Skeletal muscle satellite cell (primary cell): ENCODE results near the gene CPB2.

Experiments used
- H3K27me3 ChIP-seq: 2 replicates; pipeline ENCODE4 v1.7.0; 2013; ENCODE audit warnings: low read length; ENCODE audit not compliant: control insufficient read depth, insufficient read depth
- H3K36me3 ChIP-seq: 2 replicates; pipeline ENCODE4 v1.7.0; 2013; ENCODE audit warnings: mild to moderate bottlenecking, control low read depth, low read length; ENCODE audit not compliant: insufficient read depth
- H3K4me1 ChIP-seq: 2 replicates; pipeline ENCODE4 v1.7.0; 2013; ENCODE audit warnings: low read length; ENCODE audit not compliant: control insufficient read depth, insufficient read depth
- H3K4me2 ChIP-seq: 2 replicates; pipeline ENCODE4 v1.7.0; 2013; ENCODE audit warnings: mild to moderate bottlenecking, low read length
- H3K4me3 ChIP-seq: 2 replicates; pipeline ENCODE4 v1.7.0; 2013; ENCODE audit warnings: low read length
- H3K9ac ChIP-seq: 2 replicates; pipeline ENCODE4 v1.7.0; 2013; ENCODE audit warnings: mild to moderate bottlenecking, low read depth, low read length, moderate library complexity
- H3K9me3 ChIP-seq: replicated peaks from 2 replicates; pipeline ENCODE4 v1.7.0; 2013; ENCODE audit warnings: mild to moderate bottlenecking, control low read depth, low read length

The CPB2 gene

DNA sequence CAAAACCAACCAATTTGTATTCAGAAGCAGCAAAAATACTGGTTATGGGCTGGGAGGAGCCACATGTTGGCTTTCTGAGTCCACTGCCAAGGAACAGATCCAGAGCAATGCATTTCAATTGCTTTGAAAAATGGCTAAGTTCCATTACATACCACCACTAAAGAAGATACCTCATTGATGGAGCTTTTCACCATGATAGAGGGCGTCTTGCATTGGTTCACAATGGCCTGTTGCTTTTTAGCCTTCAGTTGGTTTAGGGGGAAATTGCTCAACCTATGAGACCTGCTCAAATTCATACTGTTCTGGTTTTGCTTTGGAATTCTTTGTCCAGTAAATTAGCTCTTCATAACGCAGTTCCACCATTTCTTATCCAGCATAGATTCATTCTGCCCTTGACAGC is 21.2 kb upstream of the CPB2 start:
- no peaks in the 10 kb centered on the region for H3K36me3 ChIP-seq
- no peaks in the 10 kb centered on the region for H3K4me1 ChIP-seq
- no peaks in the 10 kb centered on the region for H3K9me3 ChIP-seq
- no peak overlapping the region for H3K4me3 ChIP-seq
- H3K27me3 ChIP-seq: peaks cover 41% of the 10 kb centered on the region
- H3K4me2 ChIP-seq: no peak overlapping the region
- no peak overlapping the region for H3K9ac ChIP-seq

- H3K9me3 ChIP-seq: no peaks in the 10 kb centered on the region
- no peak overlapping the region for H3K9ac ChIP-seq
- H3K4me1 ChIP-seq: no peaks in the 10 kb centered on the region
- peaks cover 32% of the 10 kb centered on the region for H3K27me3 ChIP-seq
- H3K36me3 ChIP-seq: no peaks in the 10 kb centered on the region
- no peak overlapping the region for H3K4me3 ChIP-seq
- no peak overlapping the region for H3K4me2 ChIP-seq
These were observed 20.4 kb upstream of the CPB2 start for GRCh38 chr13:46124967-46125933.

DNA sequence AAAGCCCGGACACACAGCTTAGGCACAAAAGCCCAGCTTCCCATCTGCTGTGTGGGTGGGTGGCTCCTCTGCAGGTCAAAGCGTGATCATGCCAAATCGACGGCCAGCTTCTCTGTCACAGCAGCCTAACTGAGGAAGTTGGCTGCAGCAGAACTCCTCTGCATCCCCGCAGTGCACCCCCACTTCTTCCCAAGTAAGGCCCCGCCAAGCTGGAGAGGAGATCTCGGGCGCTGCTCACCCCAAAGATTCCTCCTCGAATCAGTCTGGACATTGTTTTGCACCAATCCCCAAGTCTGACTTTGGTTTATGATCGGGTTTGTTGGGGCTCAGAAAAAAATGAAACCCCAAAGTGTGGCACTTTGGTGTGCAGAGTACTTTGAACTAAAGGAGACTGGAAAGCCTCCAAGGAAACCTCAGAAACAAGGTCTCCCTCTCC is 19.7 kb upstream of the CPB2 start:
- no peaks in the 10 kb centered on the region for H3K36me3 ChIP-seq
- peaks cover 3% of the 10 kb centered on the region for H3K4me1 ChIP-seq
- no peak overlapping the region for H3K4me2 ChIP-seq
- H3K27me3 ChIP-seq: peaks cover 25% of the 10 kb centered on the region
- no peak overlapping the region for H3K9ac ChIP-seq
- no peak overlapping the region for H3K4me3 ChIP-seq
- no peaks in the 10 kb centered on the region for H3K9me3 ChIP-seq

DNA sequence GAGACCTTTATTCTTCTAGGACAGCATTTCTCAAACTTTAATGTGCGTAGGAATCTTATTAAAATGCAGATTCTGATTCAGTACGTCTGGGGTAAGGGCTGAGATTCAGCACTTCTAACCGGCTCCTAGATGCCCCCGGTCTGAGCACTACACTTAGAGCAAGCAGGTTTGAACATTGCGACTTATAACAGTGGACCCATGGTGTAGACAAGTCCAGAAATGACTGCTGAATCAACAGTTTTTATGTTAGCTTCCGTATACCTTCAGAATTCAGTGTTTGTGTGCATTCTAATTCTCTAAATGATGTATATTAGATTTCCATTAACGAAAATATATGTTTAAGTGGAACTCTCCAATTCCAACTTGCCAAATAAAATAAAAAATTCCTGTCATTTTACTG is 17.5 kb upstream of the CPB2 start:
- Histone ChIP-seq H3K36me3 (no peaks in the 10 kb centered on the region), H3K4me1 (peaks cover 3% of the 10 kb centered on the region), H3K9ac (no peak overlapping the region), H3K9me3 (no peaks in the 10 kb centered on the region), H3K4me3 (no peak overlapping the region), H3K4me2 (no peak overlapping the region), H3K27me3 (peaks cover 22% of the 10 kb centered on the region)

- Histone ChIP-seq H3K27me3 (peaks cover 22% of the 10 kb centered on the region), H3K4me1 (peaks cover 3% of the 10 kb centered on the region), H3K9ac (no peak overlapping the region), H3K4me2 (no peak overlapping the region), H3K9me3 (no peaks in the 10 kb centered on the region), H3K4me3 (no peak overlapping the region), H3K36me3 (no peaks in the 10 kb centered on the region)
These were observed 16.8 kb upstream of the CPB2 start for GRCh38 chr13:46121597-46122163.

GRCh38 chr13:46121033-46121432 is 16.2 kb upstream of the CPB2 start:
- Histone ChIP-seq H3K36me3 (no peaks in the 10 kb centered on the region), H3K4me2 (no peak overlapping the region), H3K4me1 (peaks cover 3% of the 10 kb centered on the region), H3K9me3 (no peaks in the 10 kb centered on the region), H3K4me3 (no peak overlapping the region), H3K9ac (no peak overlapping the region), H3K27me3 (peaks cover 22% of the 10 kb centered on the region)

- Histone ChIP-seq H3K9ac (no peak overlapping the region), H3K36me3 (no peaks in the 10 kb centered on the region), H3K4me3 (no peak overlapping the region), H3K9me3 (no peaks in the 10 kb centered on the region), H3K4me2 (no peak overlapping the region), H3K27me3 (peaks cover 20% of the 10 kb centered on the region), H3K4me1 (peaks cover 3% of the 10 kb centered on the region)
These were observed 15.2 kb upstream of the CPB2 start for GRCh38 chr13:46119883-46120614.

- Histone ChIP-seq H3K9ac (no peak overlapping the region), H3K27me3 (peaks cover 10% of the 10 kb centered on the region), H3K4me3 (no peak overlapping the region), H3K36me3 (no peaks in the 10 kb centered on the region), H3K4me2 (no peak overlapping the region), H3K9me3 (no peaks in the 10 kb centered on the region), H3K4me1 (peaks cover 8% of the 10 kb centered on the region)
These were observed 12.0 kb upstream of the CPB2 start for GRCh38 chr13:46116653-46117502.

DNA sequence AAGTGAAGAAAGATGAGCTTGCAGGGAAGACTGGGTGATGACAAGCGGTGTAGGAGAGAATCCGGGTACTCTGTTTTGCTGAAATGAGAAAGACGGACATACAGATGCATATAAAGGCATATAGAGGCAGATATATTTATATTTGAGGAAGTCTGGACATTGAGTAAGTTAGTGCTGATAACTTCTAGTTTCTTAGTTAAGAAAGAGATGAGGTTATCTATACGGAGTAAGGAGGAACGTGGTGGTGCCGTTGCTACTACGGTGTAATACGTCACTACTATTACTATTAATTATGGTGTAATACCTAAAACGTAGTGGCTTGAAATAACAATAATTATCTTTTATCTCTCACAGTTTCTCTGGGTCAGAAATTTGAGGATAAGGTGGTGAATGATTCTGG is 9.8 kb upstream of the CPB2 start:
- Histone ChIP-seq H3K4me1 (peaks cover 4% of the 10 kb centered on the region), H3K4me3 (no peak overlapping the region), H3K27me3 (peaks cover 9% of the 10 kb centered on the region), H3K9me3 (no peaks in the 10 kb centered on the region), H3K4me2 (no peak overlapping the region), H3K36me3 (no peaks in the 10 kb centered on the region), H3K9ac (no peak overlapping the region)

DNA sequence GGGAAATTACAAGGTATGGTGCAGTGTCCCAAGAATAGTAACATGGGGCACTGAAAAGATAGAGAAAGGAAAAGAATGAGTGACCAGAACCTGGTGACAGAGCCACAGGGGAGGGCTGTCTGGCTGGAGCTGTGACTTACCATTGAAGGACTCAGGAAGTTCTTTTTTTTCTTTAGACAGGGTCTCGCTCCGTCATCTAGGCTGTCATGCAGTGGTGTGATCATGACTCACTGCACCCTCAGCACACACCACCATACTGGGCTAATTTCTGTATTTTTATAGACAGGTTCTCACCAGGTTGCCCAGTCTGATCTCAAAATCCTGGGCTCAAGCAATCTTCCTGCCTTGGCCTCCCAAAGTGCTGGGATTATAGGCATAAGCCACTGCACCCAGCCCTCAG is 8.8 kb upstream of the CPB2 start:
- no peak overlapping the region for H3K4me3 ChIP-seq
- H3K4me1 ChIP-seq: peaks cover 4% of the 10 kb centered on the region
- H3K27me3 ChIP-seq: peaks cover 11% of the 10 kb centered on the region
- H3K9me3 ChIP-seq: no peaks in the 10 kb centered on the region
- H3K36me3 ChIP-seq: no peaks in the 10 kb centered on the region
- no peak overlapping the region for H3K4me2 ChIP-seq
- no peak overlapping the region for H3K9ac ChIP-seq

DNA sequence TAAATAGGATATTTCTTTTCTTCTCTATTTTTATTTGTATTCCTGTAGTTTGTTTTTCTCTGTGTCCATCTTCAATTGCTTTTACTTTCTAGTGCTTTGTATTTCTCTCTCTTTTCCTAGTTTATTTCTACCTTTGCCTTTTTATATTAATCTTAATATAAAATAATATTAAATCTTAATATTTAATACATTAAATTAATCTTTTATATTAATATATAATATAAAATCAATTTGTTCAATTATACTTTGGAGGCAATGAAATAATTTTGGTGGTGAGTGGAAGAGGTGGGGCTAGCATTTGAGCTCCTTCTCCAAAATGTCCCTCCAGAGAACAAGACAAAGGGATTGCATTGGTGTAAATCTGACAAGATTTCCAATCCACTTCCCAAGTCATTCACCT is 6.3 kb upstream of the CPB2 start:
- Histone ChIP-seq H3K4me1 (peaks cover 4% of the 10 kb centered on the region), H3K4me3 (no peak overlapping the region), H3K27me3 (peaks cover 11% of the 10 kb centered on the region), H3K36me3 (no peaks in the 10 kb centered on the region), H3K9ac (no peak overlapping the region), H3K9me3 (no peaks in the 10 kb centered on the region), H3K4me2 (no peak overlapping the region)
